K562 (cell line): Measurements from ENCODE around the gene GMNN. TPM values are rescaled to one million over a fixed set of nuclear protein-coding genes. Genes with fewer than 3 reads are reported as not detected.

Experiments
- ARID1B ChIP-seq: fragments of 450-650 bp; IDR thresholded peaks from 2 replicates; pipeline ENCODE4 v1.6.1; 2016; ENCODE audit warnings: antibody characterized with exemption, mild to moderate bottlenecking, inconsistent platforms
- ARID2 ChIP-seq: fragments of 450-650 bp; IDR thresholded peaks from 2 replicates; pipeline ENCODE4 v1.6.1; 2017; ENCODE audit warnings: antibody characterized with exemption, mild to moderate bottlenecking
- BRCA1 ChIP-seq, 2 experiments: fragments of 450-650 bp in 1 of 2; sonication (generic) in 1 of 2; formaldehyde crosslinking in 1 of 2; IDR thresholded peaks; 2 replicates each; pipeline versions ENCODE4 v1.5.0 to v1.6.1; 2017 to 2020; ENCODE audit warnings: mild to moderate bottlenecking in 1 of 2, missing genetic modification reagents in 1 of 2
- CBFA2T3 ChIP-seq: fragments of 450-650 bp; IDR thresholded peaks from 2 replicates; pipeline ENCODE4 v1.6.1; 2017
- CBX5 ChIP-seq: IDR thresholded peaks from 2 replicates; pipeline ENCODE4 v1.6.1; 2014; ENCODE audit warnings: low read depth, borderline replicate concordance
- GATA2 ChIP-seq: sonication (generic); formaldehyde crosslinking; IDR thresholded peaks from 2 replicates; pipeline ENCODE4 v1.4.0; 2020; ENCODE audit warnings: mild to moderate bottlenecking, missing genetic modification reagents
- HES1 ChIP-seq: fragments of 450-650 bp; IDR thresholded peaks from 2 replicates; pipeline ENCODE4 v1.6.1; 2016; ENCODE audit warnings: low read depth, mild to moderate bottlenecking, moderate library complexity
- KHSRP ChIP-seq: fragments of 450-650 bp; IDR thresholded peaks from 2 replicates; pipeline ENCODE4 v1.6.1; 2017
- LCOR ChIP-seq: sonication (generic); formaldehyde crosslinking; IDR thresholded peaks from 2 replicates; pipeline ENCODE4 v1.8.0; 2022; ENCODE audit warnings: mild to moderate bottlenecking, missing genetic modification reagents
- MCM5 ChIP-seq: fragments of 450-650 bp; IDR thresholded peaks from 2 replicates; pipeline ENCODE4 v1.6.1; 2016; ENCODE audit warnings: low read depth
- MED1 ChIP-seq: sonication (generic); formaldehyde crosslinking; IDR thresholded peaks from 2 replicates; pipeline ENCODE4 v1.8.1; 2023; ENCODE audit warnings: missing genetic modification reagents, borderline replicate concordance
- NFIC ChIP-seq: fragments of 450-650 bp; IDR thresholded peaks from 2 replicates; pipeline ENCODE4 v1.6.1; 2017; ENCODE audit warnings: mild to moderate bottlenecking, inconsistent platforms
- RCOR1 ChIP-seq, 2 experiments: IDR thresholded peaks; 2 replicates each; pipeline ENCODE4 v1.6.1; 2012; ENCODE audit warnings: low read depth in 2 of 2, low read length in 2 of 2, borderline replicate concordance in 1 of 2, improper control_type of control experiment in 1 of 2
- RERE ChIP-seq: sonication (generic); formaldehyde crosslinking; IDR thresholded peaks from 2 replicates; pipeline ENCODE4 v1.8.0; 2023; ENCODE audit warnings: missing genetic modification reagents, mild to moderate bottlenecking, borderline replicate concordance
- SP1 ChIP-seq: sonication (generic); formaldehyde crosslinking; IDR thresholded peaks from 2 replicates; pipeline ENCODE4 v1.8.1; 2022; ENCODE audit warnings: mild to moderate bottlenecking, missing genetic modification reagents
- TCF15 ChIP-seq: fragments of 250-450 bp; sonication (Bioruptor Pico); IDR thresholded peaks from 2 replicates; pipeline ENCODE4 v1.8.0; 2022; ENCODE audit warnings: moderate library complexity, mild to moderate bottlenecking, inconsistent platforms
- TEAD2 ChIP-seq: fragments of 450-650 bp; IDR thresholded peaks from 2 replicates; pipeline ENCODE4 v1.6.1; 2016; ENCODE audit warnings: missing genetic modification characterization, control low read depth, missing compliant biosample characterization
- ZEB2 ChIP-seq: fragments of 450-650 bp; IDR thresholded peaks from 2 replicates; pipeline ENCODE4 v1.6.1; 2016
- ZMIZ1 ChIP-seq, 2 experiments: fragments of 150-350 bp in 1 of 2; IDR thresholded peaks; 2 replicates each; pipeline ENCODE4 v1.6.1; 2012 to 2016; ENCODE audit warnings: low read depth in 2 of 2, low read length in 2 of 2, mild to moderate bottlenecking in 1 of 2, moderate library complexity in 1 of 2
- ZNF121 ChIP-seq: sonication (generic); formaldehyde crosslinking; conservative IDR thresholded peaks from 2 replicates; pipeline ENCODE4 v1.8.0; 2022; ENCODE audit warnings: missing genetic modification reagents
- ZNF197 ChIP-seq: fragments of 200-800 bp; sonication (Bioruptor generic); IDR thresholded peaks from 2 replicates; pipeline ENCODE4 v1.6.1; 2016; ENCODE audit warnings: low read depth, missing genetic modification characterization, missing compliant biosample characterization
- ZNF232 ChIP-seq: sonication (generic); formaldehyde crosslinking; IDR thresholded peaks from 2 replicates; pipeline ENCODE4 v1.8.0; 2022; ENCODE audit warnings: mild to moderate bottlenecking, missing genetic modification reagents
- polyA plus RNA-seq, 8 experiments: library from polyadenylated mRNA; depleted of rRNA in 4 of 8; stranded (reverse) in 5 of 8; unstranded in 3 of 8; fragments of >200 nt; fragmentation: Nextera tagmentation in 2 of 8; fragmentation: Illumina TruSeq in 1 of 8; extraction: Ambion mirVana in 2 of 8; extraction: Trizol in 1 of 8; gene quantifications; 2 replicates each; pipeline versions ENCODE4 v1.2.1 to v1.2.3, GENCODE V29; 2011 to 2014; ENCODE audit warnings: inconsistent platforms in 1 of 8, missing spikeins in 1 of 8
- total RNA-seq, 7 experiments: library from RNA; depleted of rRNA in 6 of 7; stranded (reverse); fragments of >200 nt in 6 of 7; fragmentation: Illumina TruSeq in 2 of 7; extraction: Trizol in 2 of 7; gene quantifications; 2 replicates each; pipeline versions ENCODE4 v1.2.1 to v1.2.3, GENCODE V29; 2011 to 2021; ENCODE audit warnings: low replicate concordance in 1 of 7

GMNN gene
- total and polyA plus RNA-seq, 9 of the 15 experiments (the other 6 are each of a cell fraction or from before 2014, with no cell fraction given) = 144 to 370 (median 210) TPM

GRCh38 chr6:24763578-24763977, 11.2 kb upstream of the GMNN start (continued):
- TF ChIP-seq HES1 (no peak), LCOR (no peak), BRCA1 (IDR thresholded peaks at IDR 0.05) (no peak), BRCA1 (CRISPR knock-in tag; IDR thresholded peaks at IDR 0.05) (no peak), GATA2 (CRISPR knock-in tag) (no peak), RCOR1 (IDR thresholded peaks at IDR 0.05; ENCODE audit: borderline replicate concordance in 1 of 2, low read depth in 2 of 2, low read length in 2 of 2) (peak in 1 of 2 experiments; percentile 17; a peak in 1 of 4 replicates), SP1 (CRISPR knock-in tag) (no peak), RERE (CRISPR knock-in tag) (no peak), MED1 (CRISPR knock-in tag) (no peak), ZNF232 (CRISPR knock-in tag) (no peak), TCF15 (CRISPR knock-in tag) (no peak), CBX5 (no peak), ARID1B (no peak), ZNF121 (CRISPR knock-in tag) (no peak), ZEB2 (0 out of 2 replicates have a peak, but pooled peaks have one; percentile 15), ARID2 (no peak), ZMIZ1 (IDR thresholded peaks at IDR 0.05; ENCODE audit: low read depth in 2 of 2, low read length in 2 of 2) (no peak), KHSRP (no peak), NFIC (peak; percentile 69), TEAD2 (tag) (no peak), MCM5 (no peak), ZNF197 (no peak), CBFA2T3 (peak; percentile 39; the same call in 1 of the 2 replicates)
